ENCODE measurements around the gene RABAC1.

RABAC1 gene

DNA sequence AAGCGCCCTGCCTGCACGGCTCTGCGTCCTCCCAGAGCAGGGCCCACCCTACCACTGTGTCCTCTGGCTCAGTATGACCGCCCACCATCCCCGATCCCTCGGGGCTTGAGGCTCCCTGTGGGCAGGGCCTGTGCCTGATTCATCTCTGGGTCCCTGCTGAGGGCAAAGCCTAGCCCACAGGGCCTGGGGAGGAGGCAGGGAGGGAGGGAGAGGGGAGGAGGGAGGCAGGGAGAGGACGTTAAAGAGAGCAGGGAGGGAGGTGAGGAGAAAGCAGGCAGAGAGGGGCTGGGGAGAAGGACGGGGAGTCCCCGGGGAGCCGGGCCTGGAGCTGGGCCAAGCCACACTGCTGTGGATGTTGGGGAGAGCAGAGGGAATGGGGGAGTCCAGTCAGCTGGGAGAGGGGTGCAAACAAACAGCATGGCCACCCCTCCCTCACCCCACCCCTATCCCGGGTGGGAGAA is 26.8 kb downstream of the RABAC1 start:
- H3K4me1 ChIP-seq (ENCODE audit: control insufficient read depth in 2 of 2, insufficient read depth in 1 of 2, low read depth in 1 of 2, low read length in 2 of 2), result peaks cover 6 to 10% of the 10 kb centered on the region in 2 donors
- H3K27me3 ChIP-seq (ENCODE audit: control insufficient read depth in 3 of 3, insufficient read depth in 3 of 3, low read depth in 1 of 3, low read length in 3 of 3), result peaks cover 40 to 97% (median 91%) of the 10 kb centered on the region in 3 experiments
- no peak for DNase-seq (ENCODE audit: low spot score)

DNA sequence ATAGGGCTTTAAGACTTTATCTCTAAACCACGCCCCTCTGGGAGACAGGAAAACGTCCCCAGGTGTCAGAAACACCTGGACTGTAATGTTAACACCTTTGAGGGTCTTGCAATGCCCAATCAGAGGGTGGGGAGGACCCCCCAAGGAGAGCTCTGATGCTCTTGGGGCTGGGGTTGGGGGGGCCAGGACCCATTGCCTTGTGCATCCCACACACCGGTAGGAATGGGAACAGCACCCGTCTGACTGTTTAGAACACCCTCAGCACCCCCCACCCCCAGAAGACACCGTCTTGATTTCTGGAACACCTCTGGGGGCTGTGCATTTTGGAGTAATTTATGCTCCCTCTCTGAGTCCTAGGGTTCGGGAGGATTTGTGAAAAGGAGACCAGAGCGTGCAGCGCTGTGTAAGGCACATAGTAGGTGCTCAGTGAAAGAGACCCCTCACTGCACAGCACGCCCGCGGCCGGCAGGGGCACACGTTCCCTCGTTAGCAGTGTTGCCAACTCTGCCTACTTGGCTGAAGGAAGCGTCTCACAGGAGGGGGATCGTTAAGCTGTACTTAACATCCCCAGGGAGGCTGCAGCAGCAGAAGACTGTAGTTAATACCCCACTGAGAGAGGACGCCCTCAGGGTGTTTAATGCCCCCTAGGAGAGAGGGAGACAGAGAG is 28.1 kb downstream of the RABAC1 start:
- Histone ChIP-seq H3K27ac (replicated peaks; ENCODE audit: low read length) (no peak overlapping the region), H3K36me3 (replicated peaks in 1 of 2; ENCODE audit: control insufficient read depth in 2 of 2, insufficient read depth in 2 of 2, low read length in 2 of 2) (no peaks in the 10 kb centered on the region), H3K9me3 (replicated peaks in 1 of 2; ENCODE audit: control insufficient read depth in 2 of 2, insufficient read depth in 1 of 2, low read depth in 1 of 2, low read length in 2 of 2) (peaks cover 0 to 5% of the 10 kb centered on the region in 2 donors), H2BK15ac (ENCODE audit: low read length) (no peak overlapping the region), H3K4me3 (ENCODE audit: low read length in 2 of 2) (no peak overlapping the region), H3K18ac (ENCODE audit: low read length) (no peak overlapping the region), H4K8ac (ENCODE audit: low read depth, low read length) (no peak overlapping the region), H3K14ac (ENCODE audit: low read length) (no peak overlapping the region), H3K9ac (ENCODE audit: low read depth, low read length, poor library complexity) (no peak overlapping the region), H2BK5ac (ENCODE audit: low read length) (no peak overlapping the region), H3K4ac (ENCODE audit: low read length) (no peak overlapping the region), H4K91ac (ENCODE audit: low read depth, low read length, poor library complexity) (no peak overlapping the region), H3K4me2 (ENCODE audit: insufficient read depth, low read length, poor library complexity, severe bottlenecking) (no peak overlapping the region), H2BK120ac (ENCODE audit: low read depth, low read length) (no peak overlapping the region), H2BK12ac (ENCODE audit: low read length) (no peak overlapping the region), H3K27me3 (ENCODE audit: control insufficient read depth in 3 of 3, insufficient read depth in 3 of 3, low read depth in 1 of 3, low read length in 3 of 3) (peaks cover 44 to 97% (median 89%) of the 10 kb centered on the region in 3 experiments), H3K79me1 (ENCODE audit: low read depth, low read length) (no peaks in the 10 kb centered on the region), H2AK5ac (ENCODE audit: low read depth, low read length) (no peak overlapping the region), H2AFZ (ENCODE audit: low read length) (no peak overlapping the region), H3K23ac (ENCODE audit: low read depth, low read length, poor library complexity) (no peak overlapping the region), H3K4me1 (ENCODE audit: control insufficient read depth in 2 of 2, insufficient read depth in 1 of 2, low read depth in 1 of 2, low read length in 2 of 2) (peaks cover 6 to 10% of the 10 kb centered on the region in 2 donors)
- DNase-seq (ENCODE audit: low spot score), result no peak
- WGBS, 2 donors (ENCODE audit: extremely low coverage in 2 of 2, insufficient read length in 2 of 2, insufficient replicate concordance in 1 of 2), result no CpG with 5 or more reads among the region's 17 CpGs

More for the DNA sequence above, 26.8 kb downstream of the RABAC1 start:
- peak overlapping the region; percentile 94 for H3K14ac ChIP-seq (ENCODE audit: low read length)
- H2BK120ac ChIP-seq (ENCODE audit: low read depth, low read length), result no peak overlapping the region
- WGBS, 2 donors (ENCODE audit: extremely low coverage in 2 of 2, insufficient read length in 2 of 2, insufficient replicate concordance in 1 of 2), result no CpG with 5 or more reads among the region's 11 CpGs
- no peak overlapping the region for H3K18ac ChIP-seq (ENCODE audit: low read length)
- no peak overlapping the region for H4K91ac ChIP-seq (ENCODE audit: low read depth, low read length, poor library complexity)
- H3K4me2 ChIP-seq (ENCODE audit: insufficient read depth, low read length, poor library complexity, severe bottlenecking), result no peak overlapping the region
- no peak overlapping the region for H3K9ac ChIP-seq (ENCODE audit: low read depth, low read length, poor library complexity)
- no peak overlapping the region for H2BK12ac ChIP-seq (ENCODE audit: low read length)
- no peak overlapping the region for H4K8ac ChIP-seq (ENCODE audit: low read depth, low read length)
- peaks cover 0 to 2% of the 10 kb centered on the region in 2 donors for H3K9me3 ChIP-seq (replicated peaks in 1 of 2; ENCODE audit: control insufficient read depth in 2 of 2, insufficient read depth in 1 of 2, low read depth in 1 of 2, low read length in 2 of 2)
- H3K79me1 ChIP-seq (ENCODE audit: low read depth, low read length), result no peaks in the 10 kb centered on the region
- no peak overlapping the region for H3K4ac ChIP-seq (ENCODE audit: low read length)
- peak overlapping the region; percentile 59 for H2BK15ac ChIP-seq (ENCODE audit: low read length)
- no peak overlapping the region for H3K4me3 ChIP-seq (ENCODE audit: low read length in 2 of 2)
- peak overlapping the region; percentile 49 for H3K23ac ChIP-seq (ENCODE audit: low read depth, low read length, poor library complexity)
- H3K36me3 ChIP-seq (replicated peaks in 1 of 2; ENCODE audit: control insufficient read depth in 2 of 2, insufficient read depth in 2 of 2, low read length in 2 of 2), result no peaks in the 10 kb centered on the region
- no peak overlapping the region for H2AFZ ChIP-seq (ENCODE audit: low read length)
- H2BK5ac ChIP-seq (ENCODE audit: low read length), result no peak overlapping the region
- H3K27ac ChIP-seq (replicated peaks; ENCODE audit: low read length), result no peak overlapping the region
- peak overlapping the region; percentile 29 for H2AK5ac ChIP-seq (ENCODE audit: low read depth, low read length)

DNA sequence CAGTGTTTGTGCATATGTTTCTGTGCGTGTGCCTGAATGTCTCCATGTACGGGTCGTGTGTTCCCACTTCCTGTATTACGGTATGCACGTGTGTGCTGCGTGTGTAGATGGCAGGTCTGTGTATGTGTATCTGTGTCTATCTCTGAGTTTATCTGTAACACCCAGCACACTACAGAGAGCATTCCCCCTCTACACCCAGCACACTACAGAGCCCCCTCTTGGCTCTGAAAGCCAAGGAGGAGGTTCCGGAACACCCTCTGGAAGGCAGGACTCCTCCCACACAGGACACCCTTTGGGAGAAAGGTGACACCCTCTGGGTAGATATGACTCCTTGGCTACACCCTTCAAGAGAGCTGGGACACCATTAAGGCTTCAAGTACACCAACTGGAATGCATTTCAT is 28.8 kb downstream of the RABAC1 start:
- Histone ChIP-seq H3K27ac (replicated peaks; ENCODE audit: low read length) (no peak overlapping the region), H2AFZ (ENCODE audit: low read length) (no peak overlapping the region), H3K4me1 (ENCODE audit: control insufficient read depth in 2 of 2, insufficient read depth in 1 of 2, low read depth in 1 of 2, low read length in 2 of 2) (peaks cover 6 to 10% of the 10 kb centered on the region in 2 donors), H2BK12ac (ENCODE audit: low read length) (no peak overlapping the region), H3K14ac (ENCODE audit: low read length) (no peak overlapping the region), H3K18ac (ENCODE audit: low read length) (no peak overlapping the region), H2BK120ac (ENCODE audit: low read depth, low read length) (no peak overlapping the region), H4K91ac (ENCODE audit: low read depth, low read length, poor library complexity) (no peak overlapping the region), H3K36me3 (replicated peaks in 1 of 2; ENCODE audit: control insufficient read depth in 2 of 2, insufficient read depth in 2 of 2, low read length in 2 of 2) (no peaks in the 10 kb centered on the region), H2BK15ac (ENCODE audit: low read length) (no peak overlapping the region), H3K9ac (ENCODE audit: low read depth, low read length, poor library complexity) (no peak overlapping the region), H3K79me1 (ENCODE audit: low read depth, low read length) (no peaks in the 10 kb centered on the region), H2AK5ac (ENCODE audit: low read depth, low read length) (no peak overlapping the region), H3K4ac (ENCODE audit: low read length) (no peak overlapping the region), H3K4me2 (ENCODE audit: insufficient read depth, low read length, poor library complexity, severe bottlenecking) (no peak overlapping the region), H3K23ac (ENCODE audit: low read depth, low read length, poor library complexity) (no peak overlapping the region), H4K8ac (ENCODE audit: low read depth, low read length) (no peak overlapping the region), H3K27me3 (ENCODE audit: control insufficient read depth in 3 of 3, insufficient read depth in 3 of 3, low read depth in 1 of 3, low read length in 3 of 3) (peaks cover 45 to 97% (median 90%) of the 10 kb centered on the region in 3 experiments), H2BK5ac (ENCODE audit: low read length) (no peak overlapping the region), H3K4me3 (ENCODE audit: low read length in 2 of 2) (no peak overlapping the region), H3K9me3 (replicated peaks in 1 of 2; ENCODE audit: control insufficient read depth in 2 of 2, insufficient read depth in 1 of 2, low read depth in 1 of 2, low read length in 2 of 2) (peaks cover 0 to 9% of the 10 kb centered on the region in 2 donors)
- WGBS, 2 donors (ENCODE audit: extremely low coverage in 2 of 2, insufficient read length in 2 of 2, insufficient replicate concordance in 1 of 2), result no CpG with 5 or more reads among the region's 7 CpGs
- DNase-seq (ENCODE audit: low spot score), result no peak

- H3K23ac ChIP-seq (ENCODE audit: low read depth, low read length, poor library complexity), result no peak overlapping the region
- no peaks in the 10 kb centered on the region for H3K79me1 ChIP-seq (ENCODE audit: low read depth, low read length)
- no peak overlapping the region for H2AFZ ChIP-seq (ENCODE audit: low read length)
- H3K4me2 ChIP-seq (ENCODE audit: insufficient read depth, low read length, poor library complexity, severe bottlenecking), result no peak overlapping the region
- no peak overlapping the region for H3K18ac ChIP-seq (ENCODE audit: low read length)
- H4K91ac ChIP-seq (ENCODE audit: low read depth, low read length, poor library complexity), result no peak overlapping the region
- H3K4me1 ChIP-seq (ENCODE audit: control insufficient read depth in 2 of 2, insufficient read depth in 1 of 2, low read depth in 1 of 2, low read length in 2 of 2), result peaks cover 6 to 10% of the 10 kb centered on the region in 2 donors
- H2BK120ac ChIP-seq (ENCODE audit: low read depth, low read length), result no peak overlapping the region
- no peak overlapping the region for H2BK15ac ChIP-seq (ENCODE audit: low read length)
- no peak overlapping the region for H3K4me3 ChIP-seq (ENCODE audit: low read length in 2 of 2)
- no peak overlapping the region for H3K14ac ChIP-seq (ENCODE audit: low read length)
- no peak for DNase-seq (ENCODE audit: low spot score)
- no peaks in the 10 kb centered on the region for H3K36me3 ChIP-seq (replicated peaks in 1 of 2; ENCODE audit: control insufficient read depth in 2 of 2, insufficient read depth in 2 of 2, low read length in 2 of 2)
- H3K27me3 ChIP-seq (ENCODE audit: control insufficient read depth in 3 of 3, insufficient read depth in 3 of 3, low read depth in 1 of 3, low read length in 3 of 3), result peaks cover 45 to 98% (median 91%) of the 10 kb centered on the region in 3 experiments
- no CpG with 5 or more reads among the region's 14 CpGs for WGBS, 2 donors (ENCODE audit: extremely low coverage in 2 of 2, insufficient read length in 2 of 2, insufficient replicate concordance in 1 of 2)
- no peak overlapping the region for H3K9ac ChIP-seq (ENCODE audit: low read depth, low read length, poor library complexity)
- H3K27ac ChIP-seq (replicated peaks; ENCODE audit: low read length), result no peak overlapping the region
- no peak overlapping the region for H2BK12ac ChIP-seq (ENCODE audit: low read length)
- no peak overlapping the region for H3K4ac ChIP-seq (ENCODE audit: low read length)
- no peak overlapping the region for H4K8ac ChIP-seq (ENCODE audit: low read depth, low read length)
- H3K9me3 ChIP-seq (replicated peaks in 1 of 2; ENCODE audit: control insufficient read depth in 2 of 2, insufficient read depth in 1 of 2, low read depth in 1 of 2, low read length in 2 of 2), result peaks cover 0 to 9% of the 10 kb centered on the region in 2 donors
- no peak overlapping the region for H2AK5ac ChIP-seq (ENCODE audit: low read depth, low read length)
- H2BK5ac ChIP-seq (ENCODE audit: low read length), result no peak overlapping the region
These were observed 29.5 kb downstream of the RABAC1 start for GRCh38 chr19:41929536-41930071.
